CD4-positive, alpha-beta T cell treated with Interleukin-12 subunit alpha and Interleukin-12 subunit beta, for 1 hour (primary cell): ENCODE measurements around the gene PRSS12.
"Not testable (repeated sequence)": the region's sequence is repeated elsewhere in the genome, so short reads cannot be mapped to it uniquely, and the experiment has no call there.

ENCODE experiments used
- DNase-seq: peaks from one replicate; pipeline ENCODE4 v3.0.0-alpha.2; 2020

The PRSS12 gene

DNA sequence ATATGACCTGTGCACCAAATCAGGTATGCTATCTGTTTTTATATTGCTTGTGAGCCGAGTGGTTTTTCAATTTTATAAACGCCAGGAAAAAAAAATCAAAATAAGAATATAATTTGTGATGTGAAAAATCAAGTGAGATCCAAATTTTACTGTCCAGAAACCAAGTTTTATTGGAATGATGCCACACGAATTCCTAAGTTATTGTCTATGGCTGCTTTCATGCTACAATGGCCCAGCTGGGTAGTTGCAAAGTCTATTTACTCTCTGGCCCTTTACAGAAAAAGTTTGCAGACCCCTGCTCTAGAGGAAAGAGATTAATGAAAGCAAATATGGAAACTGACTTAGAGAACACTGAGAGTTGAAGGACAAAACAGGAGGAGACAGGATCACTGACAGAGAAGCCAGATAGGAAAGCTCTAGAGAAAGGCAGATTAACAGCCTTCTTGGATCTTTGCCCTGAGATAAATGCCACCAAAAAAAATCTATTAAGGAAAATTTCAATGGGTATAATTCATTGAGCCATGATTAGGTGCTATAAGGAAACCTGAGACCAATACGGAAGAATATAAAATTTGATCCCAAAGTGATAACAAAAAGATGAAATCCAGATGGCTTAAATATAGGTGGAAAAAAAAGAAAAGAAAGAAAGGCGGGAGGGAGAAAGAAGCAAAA, 29.8 kb downstream of the PRSS12 start:
- DNase-seq: no peak

DNA sequence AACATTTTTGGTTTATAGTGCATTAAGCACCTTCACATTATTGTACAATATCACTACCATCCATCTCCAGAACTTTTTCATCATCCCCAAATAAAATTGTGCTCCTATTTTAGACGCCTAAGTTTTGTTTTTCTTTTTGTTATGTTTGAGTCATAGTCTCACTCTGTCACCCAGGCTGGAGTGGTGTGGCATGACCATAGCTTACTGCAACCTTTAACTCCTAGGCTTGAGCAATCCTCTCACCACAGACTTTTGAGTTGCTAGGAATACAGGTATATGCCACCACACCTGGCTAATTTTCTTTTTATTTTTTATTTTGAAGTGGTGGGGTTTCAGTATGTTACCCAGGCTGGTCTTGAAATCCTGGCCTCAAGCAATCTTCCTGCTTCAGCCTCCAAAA, 33.9 kb downstream of the PRSS12 start:
- DNase-seq: no peak

DNA sequence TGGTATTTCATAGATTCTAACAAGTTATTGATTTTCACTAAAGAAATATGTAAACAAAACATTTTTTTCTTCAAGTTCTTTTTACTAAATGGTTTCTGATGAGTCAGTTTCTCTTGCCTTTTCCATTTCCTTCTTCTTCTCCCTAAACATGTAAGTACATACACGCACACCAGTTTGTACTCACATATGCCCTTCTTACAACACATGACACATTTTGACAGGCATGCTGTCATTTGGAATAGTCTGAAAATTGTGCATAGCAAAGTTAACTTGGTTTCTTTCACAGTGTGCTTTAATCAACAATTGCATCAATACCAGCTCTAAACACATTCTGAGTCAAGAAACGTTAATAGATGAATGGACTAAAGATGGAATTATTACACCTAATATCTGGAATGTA, 35.1 kb downstream of the PRSS12 start:
- no peak for DNase-seq

DNA sequence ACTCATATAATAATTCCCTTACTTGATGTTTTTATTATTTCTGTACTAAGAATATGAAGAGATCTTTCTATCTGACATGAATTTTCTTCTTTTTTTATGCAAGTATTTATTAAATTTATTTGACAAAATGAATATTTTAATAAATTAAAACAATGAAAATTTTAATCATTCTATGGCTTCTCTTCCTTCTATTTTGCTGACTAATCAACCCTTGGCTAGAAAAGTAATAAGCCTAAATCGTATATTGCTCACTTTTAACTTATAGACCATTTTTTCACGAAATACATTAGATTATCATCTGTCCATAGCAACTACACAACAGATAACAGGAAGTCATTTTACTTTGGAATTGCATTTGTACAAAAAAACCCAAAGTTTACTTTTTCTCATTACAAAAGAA, 38.6 kb downstream of the PRSS12 start:
- DNase-seq: no peak

DNA sequence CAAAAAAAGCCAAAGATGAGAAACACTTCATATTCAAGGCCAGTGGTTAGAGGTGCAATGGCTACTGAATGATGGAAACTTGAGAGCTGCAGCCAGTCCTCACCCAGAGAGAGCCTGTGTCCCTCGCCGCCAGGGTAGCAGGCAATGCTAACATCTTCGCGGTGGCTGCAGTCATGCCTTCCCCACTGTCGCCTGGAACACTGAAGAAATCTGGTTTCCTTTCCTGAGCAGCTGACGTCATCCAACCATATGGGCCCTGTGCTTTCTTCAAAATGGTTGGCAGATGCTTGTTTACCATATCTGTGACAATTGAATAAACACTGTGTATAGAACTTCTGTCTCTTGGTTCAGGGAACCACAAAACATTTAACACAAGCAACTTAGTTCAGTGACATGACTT, 39.7 kb downstream of the PRSS12 start:
- DNase-seq: no peak

DNA sequence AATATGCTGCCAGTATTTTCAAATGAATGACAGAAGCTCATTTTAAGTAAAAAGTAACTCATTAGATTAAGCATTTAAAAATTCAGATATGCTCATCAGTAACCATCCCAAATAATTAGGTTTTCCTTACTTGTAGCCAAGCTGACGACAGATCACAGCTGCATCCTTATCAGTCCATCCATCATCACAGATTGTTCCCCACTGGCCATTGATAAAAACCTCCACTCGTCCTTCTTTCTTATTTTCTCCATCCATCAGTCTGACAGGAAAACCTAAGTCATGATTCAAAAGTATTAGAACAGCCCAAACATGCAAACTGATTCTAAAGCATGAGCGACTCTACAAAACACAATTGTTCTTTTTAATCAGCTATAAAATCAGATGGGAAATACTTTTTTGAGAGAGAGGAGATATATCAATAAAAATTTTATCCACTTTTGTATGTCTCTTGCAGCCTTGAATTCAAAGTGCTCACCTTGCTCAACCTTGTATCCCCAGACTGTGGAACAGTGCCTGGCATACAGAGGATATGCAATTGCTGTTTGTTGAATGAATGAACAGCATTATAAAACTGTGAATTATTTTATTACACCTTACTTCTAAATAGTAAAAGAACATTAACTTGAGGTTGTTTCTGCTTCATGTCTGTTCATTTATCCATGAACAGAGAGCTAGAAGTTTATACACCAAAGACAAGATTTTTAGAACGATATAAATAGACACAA, 44.3 kb downstream of the PRSS12 start:
- DNase-seq: no peak

DNA sequence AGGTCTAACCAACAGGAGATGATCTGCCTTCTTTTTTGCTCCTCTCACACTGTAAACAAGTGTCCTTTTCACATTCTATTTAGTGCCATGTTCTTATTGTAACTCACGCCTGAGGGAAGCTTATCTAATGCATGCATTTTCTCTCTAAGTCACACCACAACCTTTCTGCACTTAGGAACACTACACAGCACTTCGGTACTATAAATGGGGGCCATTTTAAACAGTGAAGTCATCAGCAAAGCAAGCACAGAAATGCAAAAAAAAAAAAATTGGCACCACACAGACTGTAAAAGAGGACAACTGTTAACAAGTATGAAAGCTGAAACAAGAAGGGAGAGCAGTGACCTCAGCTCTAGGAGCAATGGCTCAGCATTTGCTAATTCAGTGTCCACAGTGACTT, 45.2 kb downstream of the PRSS12 start:
- no peak for DNase-seq

DNA sequence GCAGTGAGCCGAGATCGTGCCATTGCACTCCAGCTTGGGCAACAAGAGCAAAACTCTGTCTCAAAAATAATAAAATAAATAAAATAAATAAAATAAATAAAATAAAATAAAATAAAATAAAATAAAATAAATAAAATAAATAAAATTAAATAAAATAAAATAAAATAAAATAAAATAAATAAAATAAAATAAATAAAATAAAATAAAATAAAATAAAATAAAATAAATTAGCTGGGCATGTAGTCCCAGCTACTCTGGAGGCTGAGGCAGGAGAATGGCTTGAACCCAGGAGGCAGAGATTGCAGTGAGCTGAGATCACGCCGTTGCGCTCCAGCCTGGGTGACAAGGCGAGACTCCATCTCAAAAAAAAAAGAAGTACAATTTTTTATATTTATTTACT, 53.2 kb downstream of the PRSS12 start:
- not testable (repeated sequence) for DNase-seq

DNA sequence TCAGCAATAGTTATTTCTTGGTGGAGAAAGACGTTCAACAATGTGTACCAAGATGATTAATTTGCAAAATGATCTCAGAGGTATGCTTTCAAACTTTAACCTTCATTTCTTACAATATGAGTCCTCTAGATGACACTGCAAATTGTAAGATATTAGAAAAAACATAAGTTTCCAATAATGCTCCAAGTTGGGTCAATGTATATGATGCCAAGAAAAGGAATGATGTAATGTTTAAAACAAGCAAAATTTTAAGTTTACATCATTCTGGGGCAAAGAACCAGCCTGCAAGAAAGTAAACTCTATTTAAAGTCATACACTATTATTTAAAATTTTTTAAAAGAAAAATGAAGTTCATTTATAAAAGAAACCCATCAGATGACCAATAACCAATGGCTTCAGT, 56.1 kb downstream of the PRSS12 start:
- no peak for DNase-seq

DNA sequence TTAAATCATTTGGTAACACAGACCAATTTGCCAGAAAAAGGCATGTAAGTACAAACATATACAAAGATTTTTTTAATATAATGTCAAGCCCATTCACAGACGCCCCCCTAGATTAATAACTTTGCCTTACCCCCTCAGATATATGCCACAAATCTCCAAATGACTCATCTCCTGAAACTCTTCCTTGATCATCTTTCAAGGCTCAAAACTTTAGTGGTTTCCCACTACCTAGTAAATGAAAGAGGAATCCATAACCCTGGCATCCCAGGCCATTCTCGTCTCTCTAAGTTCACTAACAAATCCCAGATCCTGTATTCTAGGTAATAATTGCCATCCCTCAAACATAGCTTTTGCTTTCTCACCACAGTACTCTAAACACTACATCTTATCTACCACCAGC, 61.9 kb downstream of the PRSS12 start:
- DNase-seq: no peak

DNA sequence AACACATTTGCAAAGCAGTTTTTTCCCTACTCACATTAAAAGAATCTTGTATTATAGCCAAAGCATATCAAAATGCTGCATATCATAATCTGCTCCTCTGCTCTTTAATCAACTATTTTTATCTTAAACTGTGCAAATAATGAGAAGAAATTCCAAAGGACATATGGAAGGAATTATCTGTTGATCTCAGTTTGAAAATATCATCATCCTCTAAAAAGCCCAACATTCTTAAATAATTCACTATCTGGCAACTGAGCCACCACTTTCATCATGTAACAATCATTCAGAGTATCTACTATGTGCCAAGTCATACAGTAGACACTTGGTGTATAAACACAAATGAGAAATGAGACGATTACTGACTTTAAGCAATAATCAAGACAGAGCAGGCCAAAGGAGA, 63.0 kb downstream of the PRSS12 start:
- no peak for DNase-seq

DNA sequence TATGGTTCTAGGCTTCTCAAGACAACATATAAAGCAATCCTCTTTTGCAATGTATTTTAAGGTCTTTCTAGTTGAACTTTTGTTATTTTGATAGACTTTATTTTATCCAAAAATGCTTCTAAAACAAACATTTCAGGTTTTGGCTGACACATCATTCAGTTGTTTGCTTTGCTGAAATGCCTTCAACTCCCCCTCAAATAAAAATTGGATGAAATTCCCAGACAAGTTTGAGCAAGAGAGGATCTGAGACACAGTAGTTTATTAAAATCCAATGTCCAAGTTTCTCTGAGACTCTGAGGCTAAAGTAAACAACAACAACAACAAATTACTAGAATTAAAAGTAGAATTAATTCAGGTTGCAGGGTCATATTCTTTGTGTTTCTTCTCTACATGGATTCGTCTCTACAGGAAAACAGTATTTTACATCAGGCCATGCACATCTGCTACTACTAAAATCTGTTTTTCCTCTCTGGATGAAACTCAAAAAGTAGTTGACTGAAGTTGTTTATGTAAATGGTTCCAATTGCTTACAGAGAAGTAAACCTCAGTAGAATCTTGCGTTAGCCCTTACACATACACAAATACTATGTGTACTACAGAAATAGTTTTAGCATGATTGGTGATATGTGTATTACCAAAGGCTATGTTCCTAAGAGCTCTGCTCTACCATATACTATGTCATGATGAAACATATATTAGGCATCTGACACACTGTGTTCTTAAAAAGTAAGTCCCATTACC, 64.9 kb downstream of the PRSS12 start:
- no peak for DNase-seq

DNA sequence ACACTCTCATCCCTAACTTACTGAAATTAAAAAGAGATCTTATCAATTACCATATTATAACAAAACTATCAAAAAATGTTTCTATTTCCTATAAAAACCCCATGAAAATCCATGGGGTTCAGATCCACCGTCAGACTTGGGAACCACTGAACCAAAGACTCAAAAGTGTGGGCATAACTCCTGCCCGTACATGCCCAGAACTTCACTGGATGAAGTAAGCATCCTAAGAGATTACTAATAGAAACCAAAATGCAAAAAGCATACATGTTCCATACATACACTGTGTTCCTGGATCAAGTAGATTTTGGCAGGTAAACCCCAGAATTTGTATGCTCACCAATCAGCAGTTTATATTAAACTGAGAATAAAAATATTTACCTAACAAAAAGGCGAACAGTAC, 66.1 kb downstream of the PRSS12 start:
- no peak for DNase-seq

DNA sequence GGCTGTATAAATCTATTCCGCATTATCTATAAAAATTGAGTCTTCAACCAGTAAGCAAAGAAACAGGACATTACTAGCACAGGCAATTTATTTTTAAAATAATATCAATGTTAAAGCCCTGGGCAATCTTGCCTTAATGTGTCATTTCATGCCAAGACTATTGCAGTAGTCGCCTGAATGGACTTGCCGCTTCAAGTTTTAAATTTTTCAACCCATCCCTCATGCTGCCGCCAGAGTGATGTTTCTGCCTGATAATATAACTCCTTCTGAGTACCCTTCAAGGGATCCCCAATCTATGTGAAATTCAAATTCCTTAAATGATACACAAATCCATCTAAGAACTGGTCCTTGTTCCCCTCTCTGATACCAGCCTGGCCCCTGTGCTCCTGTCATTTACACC, 66.9 kb downstream of the PRSS12 start:
- no peak for DNase-seq

DNA sequence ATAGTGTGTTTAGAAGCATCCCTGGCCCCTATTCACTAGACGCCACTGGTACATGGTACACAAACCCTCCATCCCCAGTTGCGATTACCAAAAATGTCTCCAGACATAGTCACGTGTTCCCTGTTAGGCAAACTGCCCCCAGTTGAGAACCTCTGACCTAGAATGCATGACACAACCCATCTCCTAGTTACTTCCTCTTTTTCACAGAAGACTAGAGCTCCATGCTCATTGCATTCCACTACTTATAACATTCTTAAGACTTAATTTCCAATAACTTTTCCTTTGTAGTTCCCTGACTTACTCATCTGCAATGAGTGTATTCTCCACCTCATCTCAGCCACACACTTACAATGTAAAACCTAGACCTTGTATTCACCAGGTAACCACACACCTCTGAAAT, 68.6 kb downstream of the PRSS12 start:
- no peak for DNase-seq

DNA sequence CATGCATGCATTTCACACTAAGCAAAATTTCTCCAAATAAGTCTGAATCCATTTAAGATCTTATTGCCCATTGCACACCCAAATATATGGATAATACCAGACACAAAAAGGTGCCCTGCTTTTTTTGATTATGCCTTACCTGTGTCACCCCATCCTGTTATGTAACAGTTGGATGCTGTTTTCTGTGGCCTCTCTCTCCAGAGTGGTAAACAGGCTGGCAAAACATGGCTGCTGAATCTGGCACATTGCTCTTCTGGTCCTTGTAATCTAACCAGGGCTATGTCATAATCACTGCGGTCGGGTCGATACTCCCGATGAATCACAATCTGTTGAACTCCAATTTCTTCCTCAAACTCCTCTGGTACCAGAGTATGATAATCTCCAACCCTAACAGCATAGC, 70.1 kb downstream of the PRSS12 start:
- DNase-seq: no peak

DNA sequence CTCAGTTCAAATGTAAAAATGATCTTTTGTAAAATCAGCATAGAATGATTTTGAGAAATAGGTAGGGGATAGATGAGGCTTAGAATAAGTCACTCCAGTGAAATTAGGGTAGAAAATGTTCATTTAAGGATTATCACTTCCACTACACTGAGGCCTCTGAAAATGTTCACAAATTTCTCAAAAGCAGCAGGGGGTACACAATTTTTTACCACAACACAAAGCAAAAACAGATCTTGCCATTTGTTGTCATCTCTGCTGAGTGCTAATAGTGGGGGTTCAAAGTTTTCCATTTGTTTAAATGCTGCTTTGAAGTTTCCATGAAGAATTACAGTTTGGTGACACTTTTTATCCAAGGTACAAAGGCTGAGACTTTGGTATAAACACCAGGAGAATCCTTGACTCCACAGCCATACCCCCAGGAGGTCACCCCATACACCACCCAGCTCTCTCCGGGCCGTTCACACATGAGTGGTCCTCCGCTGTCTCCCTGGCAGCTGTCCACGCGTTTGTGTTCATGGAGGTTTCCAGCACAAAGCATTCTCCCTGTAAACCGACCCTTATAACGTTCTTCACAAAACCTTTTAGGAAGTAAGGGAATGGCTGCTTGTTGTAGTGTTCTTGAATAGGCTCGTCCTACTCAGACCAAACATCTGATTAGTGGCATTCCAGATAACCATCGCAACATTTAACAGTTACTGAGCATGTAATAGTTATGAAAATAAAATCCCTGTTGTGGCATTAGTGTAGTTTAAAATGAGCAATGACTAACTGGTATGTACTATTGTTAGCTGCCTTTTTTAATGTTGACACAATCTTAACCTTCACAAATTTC, 71.0 kb downstream of the PRSS12 start:
- DNase-seq: no peak

DNA sequence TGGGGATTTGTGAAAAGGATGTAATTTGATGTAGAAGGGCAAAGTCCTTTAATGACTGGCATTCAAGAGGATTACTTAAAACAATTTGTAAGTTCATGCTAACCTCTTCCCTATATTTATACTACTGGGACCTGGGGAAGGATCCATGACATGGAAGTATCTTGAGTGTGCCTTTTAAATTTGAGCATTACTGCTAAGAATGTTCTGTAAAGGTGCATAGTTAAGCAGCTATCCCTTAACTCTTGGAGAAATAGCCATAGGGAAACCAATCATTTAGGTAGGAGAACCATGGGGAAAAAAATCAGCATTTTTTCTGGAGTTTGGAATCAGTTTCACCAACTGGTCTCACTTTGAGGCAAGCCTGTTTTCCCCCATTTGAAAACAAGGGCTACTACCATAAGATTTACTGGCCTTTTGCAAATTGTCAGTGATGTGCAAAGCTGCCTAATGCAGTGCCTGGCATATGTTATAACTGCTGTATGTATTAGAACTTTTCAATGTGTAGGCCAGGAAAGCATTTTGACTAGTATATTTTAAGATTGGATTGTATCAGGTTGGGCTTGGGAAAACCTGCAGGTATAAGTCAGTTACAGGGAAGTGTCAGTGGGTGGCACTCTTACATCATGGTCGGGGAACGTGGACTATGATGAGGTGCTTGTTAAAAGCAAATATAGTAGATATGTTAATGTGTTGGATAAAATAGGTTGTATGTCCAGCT, 72.1 kb downstream of the PRSS12 start:
- peak; percentile 63 for DNase-seq

DNA sequence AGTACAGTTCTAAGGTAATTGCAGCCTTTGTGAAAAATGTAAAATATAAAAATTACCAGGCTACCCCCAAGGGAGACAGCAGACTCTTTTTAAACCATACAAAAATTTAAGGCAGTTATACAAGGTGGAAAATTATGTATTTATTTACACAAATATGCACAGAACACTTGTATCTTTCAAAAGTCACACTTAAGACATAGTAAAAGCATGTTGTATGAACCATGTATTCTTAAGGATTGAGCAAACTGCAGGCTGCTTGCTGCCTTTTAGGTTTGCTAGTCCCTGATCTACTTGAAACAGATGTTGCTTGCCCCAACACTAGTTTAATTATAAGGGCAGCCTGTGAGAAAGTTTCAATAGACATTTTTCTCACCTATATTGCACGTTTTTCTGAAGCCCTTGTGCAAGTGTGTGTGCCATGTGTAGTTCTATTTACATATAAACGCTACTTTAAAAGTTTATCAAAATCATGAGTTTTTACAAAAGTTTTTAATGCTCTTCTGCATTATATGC, 72.8 kb downstream of the PRSS12 start:
- no peak for DNase-seq

DNA sequence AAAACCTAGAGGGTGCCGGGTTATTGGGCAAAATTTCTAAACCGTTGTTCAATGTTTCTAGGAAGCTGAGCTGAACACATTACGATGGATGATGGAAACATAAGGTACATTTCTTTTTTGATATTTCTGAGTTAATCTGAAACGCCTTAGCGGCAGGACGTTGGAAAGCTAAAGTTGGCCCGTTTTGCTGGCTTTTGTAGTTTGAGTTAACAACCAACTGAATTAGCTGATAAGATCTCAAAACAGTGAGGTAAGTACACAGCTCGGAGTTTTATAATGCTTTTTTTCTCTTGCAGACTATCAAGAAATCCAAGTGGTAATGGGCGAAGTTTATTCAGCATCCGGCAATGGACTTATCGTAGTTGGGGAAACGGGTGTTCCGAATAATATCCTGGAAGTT, 73.5 kb downstream of the PRSS12 start:
- peak; percentile 32 for DNase-seq

DNA sequence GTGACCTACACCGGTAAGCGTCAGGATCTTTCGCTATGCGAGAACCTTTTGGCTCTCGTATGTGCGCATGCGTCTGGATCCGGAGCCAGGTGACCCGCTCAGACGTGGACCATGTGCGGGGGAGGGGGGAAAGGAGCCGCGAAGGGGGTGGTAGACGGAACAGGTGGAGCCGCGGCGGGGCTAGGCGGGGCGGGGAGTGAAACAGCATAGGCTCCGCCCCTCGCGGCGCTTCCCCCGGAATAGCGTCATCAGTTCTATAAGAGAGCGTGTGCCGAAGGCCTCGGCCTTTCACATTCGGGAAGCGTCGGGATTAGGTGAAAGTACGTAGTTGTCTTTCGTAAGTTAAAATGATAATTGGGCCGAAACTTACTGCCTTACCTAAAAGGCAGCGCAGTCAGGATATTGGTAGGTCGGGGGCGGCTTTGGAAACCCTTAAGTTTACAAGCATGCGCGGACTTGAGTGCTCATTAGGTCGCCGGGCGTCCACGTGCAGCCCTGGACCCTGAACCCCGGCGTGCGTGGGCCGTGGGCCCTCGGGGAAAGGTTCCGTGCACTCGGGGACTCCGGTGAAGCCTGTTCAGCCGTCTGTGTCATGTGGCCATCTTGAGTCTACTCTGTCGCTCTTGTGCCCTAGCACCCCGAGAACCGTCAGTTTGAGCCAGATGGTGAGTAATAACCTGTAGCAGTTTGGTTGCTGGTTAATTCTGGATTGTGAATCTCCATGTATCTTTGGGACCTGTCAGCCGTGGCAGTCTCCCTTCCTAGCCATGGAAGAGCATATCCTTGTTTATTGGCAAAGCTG, 74.1 kb downstream of the PRSS12 start:
- peak; percentile 98 for DNase-seq

DNA sequence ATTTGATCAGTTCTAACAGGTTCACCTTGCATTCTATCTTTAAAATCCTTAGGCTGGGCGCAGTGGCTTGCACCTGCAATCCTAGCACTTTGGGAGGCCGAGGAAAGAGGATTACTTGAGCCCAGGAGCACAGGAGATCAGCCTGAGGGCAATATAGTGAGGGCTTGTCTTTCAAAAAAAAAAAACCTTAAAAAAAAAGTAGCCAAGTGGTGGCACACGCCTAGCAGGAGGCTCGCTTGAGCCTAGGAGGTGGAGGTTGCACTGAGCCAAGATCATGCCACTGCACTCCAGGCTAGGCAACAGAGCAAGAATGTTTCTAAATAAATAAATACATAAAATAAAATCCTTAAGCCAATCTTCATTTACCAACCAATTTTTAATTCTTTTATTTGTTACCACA, 75.6 kb downstream of the PRSS12 start:
- DNase-seq: no peak
